Lower leg skin (tissue), 3 donors: ENCODE results near the gene AKAP14.

Experiments
- CTCF ChIP-seq, 3 donors: fragments of 450-650 bp; IDR thresholded peaks; one replicate each; pipeline ENCODE4 v1.5.1; 2016; ENCODE audit warnings: antibody characterized with exemption in 3 of 3, mild to moderate bottlenecking in 3 of 3, moderate library complexity in 2 of 3
- POLR2A ChIP-seq, 2 donors: fragments of 450-650 bp; IDR thresholded peaks; one replicate each; pipeline ENCODE4 v1.6.1; 2016 to 2017; ENCODE audit warnings: antibody characterized with exemption in 2 of 2, mild to moderate bottlenecking in 1 of 2, moderate library complexity in 1 of 2

- TF ChIP-seq CTCF (IDR thresholded peaks at IDR 0.05) (no peak), POLR2A (IDR thresholded peaks at IDR 0.05) (no peak)
These were observed 9.9 kb upstream of the AKAP14 start for GRCh38 chrX:119885554-119886428.
